K562 (cell line): ENCODE results near the gene ZMPSTE24. TPM values are rescaled to one million over a fixed set of nuclear protein-coding genes. Genes with fewer than 3 reads are reported as not detected.

Source experiments
- BRCA1 ChIP-seq, 2 experiments: fragments of 450-650 bp in 1 of 2; sonication (generic) in 1 of 2; formaldehyde crosslinking in 1 of 2; IDR thresholded peaks; 2 replicates each; pipeline versions ENCODE4 v1.5.0 to v1.6.1; 2017 to 2020; ENCODE audit warnings: mild to moderate bottlenecking in 1 of 2, missing genetic modification reagents in 1 of 2
- NEUROD1 ChIP-seq: fragments of 150-350 bp; IDR thresholded peaks from 2 replicates; pipeline ENCODE4 v1.6.1; 2014; ENCODE audit warnings: borderline replicate concordance, low read length, low read depth; ENCODE audit not compliant: partially characterized antibody
- NFRKB ChIP-seq: fragments of 450-650 bp; IDR thresholded peaks from 2 replicates; pipeline ENCODE4 v1.6.1; 2016; ENCODE audit warnings: low read depth
- SMARCA4 ChIP-seq: fragments of 450-650 bp; IDR thresholded peaks from 2 replicates; pipeline ENCODE4 v1.6.1; 2016
- SMARCB1 ChIP-seq: IDR thresholded peaks from 2 replicates; pipeline ENCODE4 v1.6.1; 2011; ENCODE audit warnings: improper control_type of control experiment, low read depth; ENCODE audit not compliant: insufficient read length
- TARDBP ChIP-seq: fragments of 450-650 bp; IDR thresholded peaks from 2 replicates; pipeline ENCODE4 v1.6.1; 2016
- TCF7L2 ChIP-seq: fragments of 150-350 bp; IDR thresholded peaks from 2 replicates; pipeline ENCODE4 v1.6.1; 2016; ENCODE audit warnings: low read depth, mild to moderate bottlenecking, low read length, moderate library complexity
- ZNF217 ChIP-seq: sonication (generic); formaldehyde crosslinking; IDR thresholded peaks from 2 replicates; pipeline ENCODE4 v1.8.0; 2022; ENCODE audit warnings: mild to moderate bottlenecking, missing genetic modification reagents
- polyA plus RNA-seq, 8 experiments: library from polyadenylated mRNA; depleted of rRNA in 4 of 8; stranded (reverse) in 5 of 8; unstranded in 3 of 8; fragments of >200 nt; fragmentation: Nextera tagmentation in 2 of 8; fragmentation: Illumina TruSeq in 1 of 8; extraction: Ambion mirVana in 2 of 8; extraction: Trizol in 1 of 8; gene quantifications; 2 replicates each; pipeline versions ENCODE4 v1.2.1 to v1.2.3, GENCODE V29; 2011 to 2014; ENCODE audit warnings: inconsistent platforms in 1 of 8, missing spikeins in 1 of 8
- total RNA-seq, 7 experiments: library from RNA; depleted of rRNA in 6 of 7; stranded (reverse); fragments of >200 nt in 6 of 7; fragmentation: Illumina TruSeq in 2 of 7; extraction: Trizol in 2 of 7; gene quantifications; 2 replicates each; pipeline versions ENCODE4 v1.2.1 to v1.2.3, GENCODE V29; 2011 to 2021; ENCODE audit warnings: low replicate concordance in 1 of 7
- TF ChIP-seq, protein P1 (sequence below), 3 experiments: fragments of 200-800 bp in 1 of 3; fragments of 250-450 bp in 1 of 3; fragments of 450-650 bp in 1 of 3; sonication (Bioruptor Pico) in 1 of 3; sonication (Bioruptor generic) in 1 of 3; formaldehyde crosslinking in 1 of 3; IDR thresholded peaks; 2 replicates each; pipeline versions ENCODE4 v1.6.1 to v1.8.0; 2016 to 2022; ENCODE audit warnings: mild to moderate bottlenecking in 2 of 3, missing genetic modification characterization in 2 of 3, missing compliant biosample characterization in 1 of 3, moderate library complexity in 1 of 3
- TF ChIP-seq, protein P2 (sequence below): fragments of 450-650 bp; formaldehyde crosslinking; IDR thresholded peaks from 2 replicates; pipeline ENCODE4 v1.4.0; 2020; ENCODE audit warnings: mild to moderate bottlenecking, moderate library complexity
- TF ChIP-seq, protein P3 (sequence below): fragments of 250-450 bp; sonication (Bioruptor Pico); IDR thresholded peaks from 2 replicates; pipeline ENCODE4 v1.8.0; 2021; ENCODE audit warnings: mild to moderate bottlenecking, moderate library complexity
- TF ChIP-seq, protein P4 (sequence below): IDR thresholded peaks from 3 replicates; pipeline ENCODE4 v1.6.1; 2011; ENCODE audit warnings: borderline replicate concordance, mild to moderate bottlenecking, moderate library complexity; ENCODE audit not compliant: insufficient read length; ENCODE audit errors: extremely low read depth
- TF ChIP-seq, protein P5 (sequence below): fragments of 450-650 bp; IDR thresholded peaks from 2 replicates; pipeline ENCODE4 v1.6.1; 2018; ENCODE audit not compliant: partially characterized antibody

The ZMPSTE24 gene
- total and polyA plus RNA-seq, 9 of the 15 experiments (the other 6 are each of a cell fraction or from before 2014, with no cell fraction given): 30.7 to 75.9 (median 64.3) TPM

DNA sequence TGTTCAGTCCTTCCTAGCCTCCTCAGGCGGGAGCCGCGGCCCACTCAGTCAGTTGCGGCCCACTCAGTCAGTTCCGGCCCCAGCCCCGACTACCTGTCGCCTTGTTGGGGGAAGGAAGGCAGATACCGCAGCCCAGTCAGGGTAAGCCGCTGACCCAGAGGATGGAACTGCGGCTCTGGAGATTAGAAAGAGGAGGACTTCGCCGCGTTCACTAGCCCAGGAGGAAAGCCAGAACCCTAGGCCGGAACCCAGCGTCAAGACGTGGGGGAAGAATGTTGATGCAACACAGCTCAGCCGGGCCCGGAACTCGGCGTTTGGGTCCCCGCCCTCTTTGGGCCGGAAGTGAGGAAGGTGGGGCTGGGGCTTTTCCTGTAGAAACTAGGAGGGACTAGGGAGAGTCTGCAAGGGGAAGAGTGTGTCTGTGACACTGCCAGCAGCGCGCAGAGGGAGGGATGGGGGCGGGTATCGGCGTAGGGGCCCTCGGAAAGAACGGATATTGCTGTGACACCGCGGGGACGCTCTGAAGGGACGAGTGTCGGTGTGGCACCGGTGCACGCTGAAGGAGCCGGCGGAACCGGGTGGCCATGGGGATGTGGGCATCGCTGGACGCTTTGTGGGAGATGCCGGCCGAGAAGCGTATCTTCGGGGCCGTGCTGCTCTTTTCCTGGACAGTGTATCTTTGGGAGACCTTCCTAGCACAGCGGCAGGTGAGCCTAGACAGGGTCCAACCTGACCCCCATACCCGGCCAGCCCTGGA lies at the start of gene ZMPSTE24 (continued):
- TF ChIP-seq, protein P1, sequence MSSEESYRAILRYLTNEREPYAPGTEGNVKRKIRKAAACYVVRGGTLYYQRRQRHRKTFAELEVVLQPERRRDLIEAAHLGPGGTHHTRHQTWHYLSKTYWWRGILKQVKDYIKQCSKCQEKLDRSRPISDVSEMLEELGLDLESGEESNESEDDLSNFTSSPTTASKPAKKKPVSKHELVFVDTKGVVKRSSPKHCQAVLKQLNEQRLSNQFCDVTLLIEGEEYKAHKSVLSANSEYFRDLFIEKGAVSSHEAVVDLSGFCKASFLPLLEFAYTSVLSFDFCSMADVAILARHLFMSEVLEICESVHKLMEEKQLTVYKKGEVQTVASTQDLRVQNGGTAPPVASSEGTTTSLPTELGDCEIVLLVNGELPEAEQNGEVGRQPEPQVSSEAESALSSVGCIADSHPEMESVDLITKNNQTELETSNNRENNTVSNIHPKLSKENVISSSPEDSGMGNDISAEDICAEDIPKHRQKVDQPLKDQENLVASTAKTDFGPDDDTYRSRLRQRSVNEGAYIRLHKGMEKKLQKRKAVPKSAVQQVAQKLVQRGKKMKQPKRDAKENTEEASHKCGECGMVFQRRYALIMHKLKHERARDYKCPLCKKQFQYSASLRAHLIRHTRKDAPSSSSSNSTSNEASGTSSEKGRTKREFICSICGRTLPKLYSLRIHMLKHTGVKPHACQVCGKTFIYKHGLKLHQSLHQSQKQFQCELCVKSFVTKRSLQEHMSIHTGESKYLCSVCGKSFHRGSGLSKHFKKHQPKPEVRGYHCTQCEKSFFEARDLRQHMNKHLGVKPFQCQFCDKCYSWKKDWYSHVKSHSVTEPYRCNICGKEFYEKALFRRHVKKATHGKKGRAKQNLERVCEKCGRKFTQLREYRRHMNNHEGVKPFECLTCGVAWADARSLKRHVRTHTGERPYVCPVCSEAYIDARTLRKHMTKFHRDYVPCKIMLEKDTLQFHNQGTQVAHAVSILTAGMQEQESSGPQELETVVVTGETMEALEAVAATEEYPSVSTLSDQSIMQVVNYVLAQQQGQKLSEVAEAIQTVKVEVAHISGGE (CRISPR knock-in tag; IDR thresholded peaks at IDR 0.05): peak; percentile 98 to 99 (median 98)
- TF ChIP-seq NFRKB: peak; percentile 94
- peak; percentile 79 for TF ChIP-seq NEUROD1
- TF ChIP-seq, protein P2, sequence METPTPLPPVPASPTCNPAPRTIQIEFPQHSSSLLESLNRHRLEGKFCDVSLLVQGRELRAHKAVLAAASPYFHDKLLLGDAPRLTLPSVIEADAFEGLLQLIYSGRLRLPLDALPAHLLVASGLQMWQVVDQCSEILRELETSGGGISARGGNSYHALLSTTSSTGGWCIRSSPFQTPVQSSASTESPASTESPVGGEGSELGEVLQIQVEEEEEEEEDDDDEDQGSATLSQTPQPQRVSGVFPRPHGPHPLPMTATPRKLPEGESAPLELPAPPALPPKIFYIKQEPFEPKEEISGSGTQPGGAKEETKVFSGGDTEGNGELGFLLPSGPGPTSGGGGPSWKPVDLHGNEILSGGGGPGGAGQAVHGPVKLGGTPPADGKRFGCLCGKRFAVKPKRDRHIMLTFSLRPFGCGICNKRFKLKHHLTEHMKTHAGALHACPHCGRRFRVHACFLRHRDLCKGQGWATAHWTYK: peak; percentile 86
- peak; percentile 53 for TF ChIP-seq SMARCA4
- TF ChIP-seq BRCA1 (IDR thresholded peaks at IDR 0.05): no peak
- TF ChIP-seq BRCA1 (CRISPR knock-in tag; IDR thresholded peaks at IDR 0.05): no peak
- no peak for TF ChIP-seq ZNF217 (CRISPR knock-in tag)
- 0 out of 2 replicates have a peak, but pooled peaks have one; percentile 8 for TF ChIP-seq TCF7L2
- peak; percentile 92 for TF ChIP-seq SMARCB1
- peak; percentile 92 for TF ChIP-seq TARDBP
- TF ChIP-seq, protein P3, sequence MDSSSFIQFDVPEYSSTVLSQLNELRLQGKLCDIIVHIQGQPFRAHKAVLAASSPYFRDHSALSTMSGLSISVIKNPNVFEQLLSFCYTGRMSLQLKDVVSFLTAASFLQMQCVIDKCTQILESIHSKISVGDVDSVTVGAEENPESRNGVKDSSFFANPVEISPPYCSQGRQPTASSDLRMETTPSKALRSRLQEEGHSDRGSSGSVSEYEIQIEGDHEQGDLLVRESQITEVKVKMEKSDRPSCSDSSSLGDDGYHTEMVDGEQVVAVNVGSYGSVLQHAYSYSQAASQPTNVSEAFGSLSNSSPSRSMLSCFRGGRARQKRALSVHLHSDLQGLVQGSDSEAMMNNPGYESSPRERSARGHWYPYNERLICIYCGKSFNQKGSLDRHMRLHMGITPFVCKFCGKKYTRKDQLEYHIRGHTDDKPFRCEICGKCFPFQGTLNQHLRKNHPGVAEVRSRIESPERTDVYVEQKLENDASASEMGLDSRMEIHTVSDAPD: no peak
- TF ChIP-seq, protein P4, sequence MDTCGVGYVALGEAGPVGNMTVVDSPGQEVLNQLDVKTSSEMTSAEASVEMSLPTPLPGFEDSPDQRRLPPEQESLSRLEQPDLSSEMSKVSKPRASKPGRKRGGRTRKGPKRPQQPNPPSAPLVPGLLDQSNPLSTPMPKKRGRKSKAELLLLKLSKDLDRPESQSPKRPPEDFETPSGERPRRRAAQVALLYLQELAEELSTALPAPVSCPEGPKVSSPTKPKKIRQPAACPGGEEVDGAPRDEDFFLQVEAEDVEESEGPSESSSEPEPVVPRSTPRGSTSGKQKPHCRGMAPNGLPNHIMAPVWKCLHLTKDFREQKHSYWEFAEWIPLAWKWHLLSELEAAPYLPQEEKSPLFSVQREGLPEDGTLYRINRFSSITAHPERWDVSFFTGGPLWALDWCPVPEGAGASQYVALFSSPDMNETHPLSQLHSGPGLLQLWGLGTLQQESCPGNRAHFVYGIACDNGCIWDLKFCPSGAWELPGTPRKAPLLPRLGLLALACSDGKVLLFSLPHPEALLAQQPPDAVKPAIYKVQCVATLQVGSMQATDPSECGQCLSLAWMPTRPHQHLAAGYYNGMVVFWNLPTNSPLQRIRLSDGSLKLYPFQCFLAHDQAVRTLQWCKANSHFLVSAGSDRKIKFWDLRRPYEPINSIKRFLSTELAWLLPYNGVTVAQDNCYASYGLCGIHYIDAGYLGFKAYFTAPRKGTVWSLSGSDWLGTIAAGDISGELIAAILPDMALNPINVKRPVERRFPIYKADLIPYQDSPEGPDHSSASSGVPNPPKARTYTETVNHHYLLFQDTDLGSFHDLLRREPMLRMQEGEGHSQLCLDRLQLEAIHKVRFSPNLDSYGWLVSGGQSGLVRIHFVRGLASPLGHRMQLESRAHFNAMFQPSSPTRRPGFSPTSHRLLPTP: no peak
- TF ChIP-seq, protein P5, sequence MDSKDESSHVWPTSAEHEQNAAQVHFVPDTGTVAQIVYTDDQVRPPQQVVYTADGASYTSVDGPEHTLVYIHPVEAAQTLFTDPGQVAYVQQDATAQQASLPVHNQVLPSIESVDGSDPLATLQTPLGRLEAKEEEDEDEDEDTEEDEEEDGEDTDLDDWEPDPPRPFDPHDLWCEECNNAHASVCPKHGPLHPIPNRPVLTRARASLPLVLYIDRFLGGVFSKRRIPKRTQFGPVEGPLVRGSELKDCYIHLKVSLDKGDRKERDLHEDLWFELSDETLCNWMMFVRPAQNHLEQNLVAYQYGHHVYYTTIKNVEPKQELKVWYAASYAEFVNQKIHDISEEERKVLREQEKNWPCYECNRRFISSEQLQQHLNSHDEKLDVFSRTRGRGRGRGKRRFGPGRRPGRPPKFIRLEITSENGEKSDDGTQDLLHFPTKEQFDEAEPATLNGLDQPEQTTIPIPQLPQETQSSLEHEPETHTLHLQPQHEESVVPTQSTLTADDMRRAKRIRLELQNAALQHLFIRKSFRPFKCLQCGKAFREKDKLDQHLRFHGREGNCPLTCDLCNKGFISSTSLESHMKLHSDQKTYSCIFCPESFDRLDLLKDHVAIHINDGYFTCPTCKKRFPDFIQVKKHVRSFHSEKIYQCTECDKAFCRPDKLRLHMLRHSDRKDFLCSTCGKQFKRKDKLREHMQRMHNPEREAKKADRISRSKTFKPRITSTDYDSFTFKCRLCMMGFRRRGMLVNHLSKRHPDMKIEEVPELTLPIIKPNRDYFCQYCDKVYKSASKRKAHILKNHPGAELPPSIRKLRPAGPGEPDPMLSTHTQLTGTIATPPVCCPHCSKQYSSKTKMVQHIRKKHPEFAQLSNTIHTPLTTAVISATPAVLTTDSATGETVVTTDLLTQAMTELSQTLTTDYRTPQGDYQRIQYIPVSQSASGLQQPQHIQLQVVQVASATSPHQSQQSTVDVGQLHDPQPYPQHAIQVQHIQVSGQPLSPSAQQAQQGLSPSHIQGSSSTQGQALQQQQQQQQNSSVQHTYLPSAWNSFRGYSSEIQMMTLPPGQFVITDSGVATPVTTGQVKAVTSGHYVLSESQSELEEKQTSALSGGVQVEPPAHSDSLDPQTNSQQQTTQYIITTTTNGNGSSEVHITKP: peak; percentile 52
